Common myeloid progenitor, CD34-positive (primary cell): ENCODE data around the gene RGS5.

ENCODE experiments used
- CTCF ChIA-PET: fragments of 350-600 bp; sonication (Branson Sonifier 250); formaldehyde crosslinking; loops from one replicate; lab custom pipeline; 2021; ENCODE audit warnings: antibody characterized with exemption; lab: Charles Lee
- POLR2A ChIA-PET: fragments of 350-600 bp; sonication (Branson Sonifier 250); formaldehyde crosslinking; loops from one replicate; lab custom pipeline; 2021; ENCODE audit warnings: antibody characterized with exemption; lab: Charles Lee
- DNase-seq, 3 donors: peaks; one replicate each; pipeline versions ENCODE4 v3.0.0 to v3.0.0-alpha.2; 2013
- H3K27ac ChIP-seq, 2 experiments: 1 replicate in 1 of 2; 2 replicates in 1 of 2; pipeline ENCODE4 v1.7.0; 2013; ENCODE audit warnings: inconsistent platforms in 2 of 2, low read length in 2 of 2, mild to moderate bottlenecking in 2 of 2, low read depth in 1 of 2, moderate library complexity in 1 of 2; ENCODE audit not compliant: severe bottlenecking in 2 of 2, insufficient read depth in 1 of 2, poor library complexity in 1 of 2
- H3K27me3 ChIP-seq, 5 experiments: replicated peaks in 2 of 5; 1 replicate in 3 of 5; 2 replicates in 2 of 5; pipeline versions ENCODE4 v1.6.1 to v1.7.0; 2013; ENCODE audit warnings: low read length in 4 of 5, mild to moderate bottlenecking in 2 of 5, moderate library complexity in 2 of 5, inconsistent platforms in 1 of 5; ENCODE audit not compliant: insufficient read depth in 5 of 5, control insufficient read depth in 4 of 5
- H3K36me3 ChIP-seq, 4 experiments: 1 replicate in 2 of 4; 2 replicates in 2 of 4; pipeline versions ENCODE4 v1.6.1 to v1.7.0; 2013; ENCODE audit warnings: low read length in 3 of 4, control low read depth in 1 of 4, mild to moderate bottlenecking in 1 of 4; ENCODE audit not compliant: control insufficient read depth in 4 of 4, insufficient read depth in 4 of 4
- H3K4me1 ChIP-seq, 4 experiments: 1 replicate in 3 of 4; 2 replicates in 1 of 4; pipeline versions ENCODE4 v1.6.1 to v1.7.1; 2013; ENCODE audit warnings: low read length in 3 of 4, mild to moderate bottlenecking in 3 of 4, control low read depth in 1 of 4, inconsistent platforms in 1 of 4, moderate library complexity in 1 of 4; ENCODE audit not compliant: control insufficient read depth in 4 of 4, insufficient read depth in 4 of 4; ENCODE audit errors: control extremely low read depth in 1 of 4
- H3K4me3 ChIP-seq, 7 experiments: 1 replicate in 4 of 7; 2 replicates in 3 of 7; pipeline versions ENCODE4 v1.5.1 to v1.7.0; 2013; ENCODE audit warnings: mild to moderate bottlenecking in 7 of 7, low read length in 6 of 7, moderate library complexity in 6 of 7, inconsistent platforms in 2 of 7, low read depth in 2 of 7, control low read depth in 1 of 7; ENCODE audit not compliant: insufficient read depth in 4 of 7, control insufficient read depth in 1 of 7; ENCODE audit errors: extremely low read depth in 1 of 7
- H3K9me3 ChIP-seq, 5 experiments: 1 replicate in 4 of 5; 2 replicates in 1 of 5; pipeline versions ENCODE4 v1.6.1 to v1.7.1; 2013; ENCODE audit warnings: low read length in 4 of 5, mild to moderate bottlenecking in 2 of 5, inconsistent platforms in 1 of 5, low read depth in 1 of 5, moderate library complexity in 1 of 5; ENCODE audit not compliant: control insufficient read depth in 4 of 5, insufficient read depth in 2 of 5; ENCODE audit errors: control extremely low read depth in 1 of 5
- WGBS: methylation state at CpG from one replicate; pipeline ENCODE4 v1.1.5; 2013; ENCODE audit not compliant: insufficient coverage; 5-methylcytosine and 5-hydroxymethylcytosine counted together

Gene RGS5

GRCh38 chr1:163131981-163132380 is 70.7 kb downstream of the RGS5 start:
- H3K27me3 ChIP-seq = peaks cover 0 to 3% (median 0%) of the 10 kb centered on the region in 5 experiments
- H3K36me3 ChIP-seq = no peaks in the 10 kb centered on the region
- no peaks in the 10 kb centered on the region for H3K9me3 ChIP-seq
- WGBS = 83% methylated on average over 2 of the region's 2 CpGs
- no peak overlapping the region for H3K27ac ChIP-seq
- no peak overlapping the region for H3K4me3 ChIP-seq
- ChIA-PET CTCF (interaction anchor here (0.6 kb wide), 1 partner anchor 362 kb away, joined by 4 read pairs; no protein-coding TSS in a partner anchor), POLR2A (no interaction called here)
- H3K4me1 ChIP-seq = no peaks in the 10 kb centered on the region
- no peak for DNase-seq

DNA sequence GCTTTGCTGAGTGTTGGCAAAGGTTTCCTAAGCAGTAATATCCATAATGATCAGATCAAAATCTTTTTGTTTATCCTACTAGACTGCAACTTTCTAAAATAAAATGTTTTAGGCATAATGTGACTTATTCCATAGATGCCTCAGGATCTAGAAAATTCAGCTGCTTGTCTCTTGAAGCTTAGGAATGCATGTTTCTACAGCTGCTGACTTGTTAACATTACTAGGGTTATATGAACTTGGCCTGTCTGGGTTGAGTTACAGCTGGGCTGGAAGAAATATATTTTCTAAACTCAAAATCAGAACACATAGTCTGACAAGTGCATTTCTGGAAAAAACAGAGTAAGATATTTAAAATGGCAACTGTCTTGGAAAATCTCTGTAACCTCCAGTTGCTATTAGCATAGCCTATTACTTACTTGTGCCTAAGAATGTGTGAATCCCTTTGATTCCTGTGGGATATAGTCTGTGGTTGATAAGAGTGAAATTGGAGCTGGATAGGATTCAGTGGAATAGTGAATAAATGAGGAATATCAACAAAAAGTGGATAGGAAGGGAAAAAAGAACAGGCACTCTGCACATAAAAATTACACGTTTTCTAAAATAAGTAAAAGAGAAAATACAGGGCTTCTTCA is 72.4 kb downstream of the RGS5 start:
- Histone ChIP-seq H3K36me3 (no peaks in the 10 kb centered on the region), H3K9me3 (no peaks in the 10 kb centered on the region), H3K4me1 (no peaks in the 10 kb centered on the region), H3K4me3 (no peak overlapping the region), H3K27me3 (peaks cover 0 to 3% (median 0%) of the 10 kb centered on the region in 5 experiments), H3K27ac (no peak overlapping the region)
- ChIA-PET CTCF (no interaction called here), POLR2A (no interaction called here)
- WGBS = no CpG with 5 or more reads among the region's 1 CpG
- DNase-seq = no peak

GRCh38 chr1:163128282-163128681 is 74.4 kb downstream of the RGS5 start:
- Histone ChIP-seq H3K27me3 (peaks cover 0 to 3% (median 2%) of the 10 kb centered on the region in 5 experiments), H3K27ac (no peak overlapping the region), H3K9me3 (no peaks in the 10 kb centered on the region), H3K36me3 (no peaks in the 10 kb centered on the region), H3K4me3 (no peak overlapping the region), H3K4me1 (no peaks in the 10 kb centered on the region)
- CTCF ChIA-PET = no interaction called here
- DNase-seq = no peak
- POLR2A ChIA-PET = no interaction called here
- WGBS = no CpG with 5 or more reads among the region's 2 CpGs

DNA sequence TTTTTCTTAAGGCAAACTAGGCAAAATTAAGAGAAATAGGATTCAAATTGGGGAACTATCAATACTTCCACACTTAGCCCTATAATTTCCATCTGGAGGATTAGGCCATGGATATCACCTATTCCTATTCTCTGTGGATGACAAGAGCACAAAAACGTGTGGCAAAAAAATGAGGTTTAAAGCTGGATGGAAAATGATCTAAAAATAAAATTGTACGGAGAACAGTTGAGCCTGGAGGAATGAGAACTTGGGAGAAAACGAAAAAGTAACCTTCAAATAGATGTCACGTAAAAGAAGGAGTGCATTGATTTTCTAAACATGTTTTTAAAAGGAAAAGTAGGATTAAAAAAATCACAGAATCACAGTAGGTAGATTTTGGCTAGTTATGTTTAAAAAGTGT is 77.9 kb downstream of the RGS5 start:
- H3K36me3 ChIP-seq = no peaks in the 10 kb centered on the region
- no peaks in the 10 kb centered on the region for H3K4me1 ChIP-seq
- POLR2A ChIA-PET = no interaction called here
- WGBS = 72% methylated on average over 4 of the region's 4 CpGs
- CTCF ChIA-PET = no interaction called here
- no peak overlapping the region for H3K4me3 ChIP-seq
- no peaks in the 10 kb centered on the region for H3K9me3 ChIP-seq
- H3K27me3 ChIP-seq = peaks cover 0 to 3% (median 2%) of the 10 kb centered on the region in 5 experiments
- H3K27ac ChIP-seq = no peak overlapping the region
- DNase-seq = no peak

DNA sequence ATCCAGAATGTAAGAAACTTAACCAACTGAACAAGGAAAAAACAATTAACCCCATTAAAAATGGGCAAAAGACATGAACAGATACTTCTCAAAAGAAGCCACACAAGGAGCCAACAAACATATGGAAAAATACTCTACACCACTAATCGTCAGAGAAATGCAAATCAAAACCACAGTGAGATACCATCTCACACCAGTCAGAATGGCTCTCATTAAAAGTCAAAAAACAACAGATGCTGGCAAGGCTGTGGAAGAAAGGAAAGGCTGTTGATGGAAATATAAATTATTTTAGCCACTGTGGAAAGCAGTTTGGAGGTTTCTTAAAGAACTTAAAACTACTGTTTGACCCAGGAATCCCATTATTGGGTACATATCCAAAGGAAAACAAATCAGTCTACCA is 82.3 kb downstream of the RGS5 start:
- peaks cover 0 to 2% (median 0%) of the 10 kb centered on the region in 5 experiments for H3K27me3 ChIP-seq
- H3K4me1 ChIP-seq = no peaks in the 10 kb centered on the region
- no peaks in the 10 kb centered on the region for H3K36me3 ChIP-seq
- ChIA-PET CTCF (no interaction called here), POLR2A (no interaction called here)
- H3K9me3 ChIP-seq = no peaks in the 10 kb centered on the region
- no CpG with 5 or more reads among the region's 1 CpG for WGBS
- no peak overlapping the region for H3K4me3 ChIP-seq
- no peak for DNase-seq
- no peak overlapping the region for H3K27ac ChIP-seq

- Histone ChIP-seq H3K4me3 (no peak overlapping the region), H3K36me3 (no peaks in the 10 kb centered on the region), H3K9me3 (no peaks in the 10 kb centered on the region), H3K27ac (no peak overlapping the region), H3K4me1 (no peaks in the 10 kb centered on the region), H3K27me3 (peaks cover 0 to 1% (median 0%) of the 10 kb centered on the region in 5 experiments)
- ChIA-PET CTCF (no interaction called here), POLR2A (no interaction called here)
- DNase-seq = no peak
Observed at GRCh38 chr1:163119707-163120106, 83.0 kb downstream of the RGS5 start.

- no peaks in the 10 kb centered on the region for H3K27me3 ChIP-seq
- H3K9me3 ChIP-seq = no peaks in the 10 kb centered on the region
- no peak overlapping the region for H3K4me3 ChIP-seq
- no peak for DNase-seq
- H3K36me3 ChIP-seq = no peaks in the 10 kb centered on the region
- ChIA-PET POLR2A (no interaction called here), CTCF (no interaction called here)
- no peaks in the 10 kb centered on the region for H3K4me1 ChIP-seq
- no peak overlapping the region for H3K27ac ChIP-seq
- WGBS = no CpG with 5 or more reads among the region's 1 CpG
Observed at GRCh38 chr1:163115887-163116286, 86.8 kb downstream of the RGS5 start.
